Tibial nerve (tissue), 4 donors: ENCODE data around the gene CYS1.

Experiments
- CTCF ChIP-seq, 5 experiments: fragments of 200-600 bp in 3 of 5; fragments of 450-650 bp in 2 of 5; sonication (generic) in 3 of 5; IDR thresholded peaks; one replicate each; pipeline ENCODE4 v1.5.1; 2016 to 2019; ENCODE audit warnings: antibody characterized with exemption in 5 of 5, mild to moderate bottlenecking in 3 of 5, moderate library complexity in 2 of 5
- EP300 ChIP-seq, 2 donors: sonication (generic); formaldehyde crosslinking; IDR thresholded peaks; one replicate each; pipeline ENCODE4 v1.6.1; 2017; ENCODE audit warnings: antibody characterized with exemption in 2 of 2, mild to moderate bottlenecking in 1 of 2

- TF ChIP-seq CTCF (IDR thresholded peaks at IDR 0.05) (no peak), EP300 (IDR thresholded peaks at IDR 0.05) (no peak)
Measured at GRCh38 chr2:10071176-10071575, 9.0 kb downstream of the CYS1 start.
